Naive thymus-derived CD4-positive, alpha-beta T cell (primary cell): ENCODE data around the gene ZMYM4. TPM values are rescaled to one million over a fixed set of nuclear protein-coding genes. Genes with fewer than 3 reads are reported as not detected.

Experiments
- ATAC-seq: fragments of 150-1000 bp; cut with Tn5 transposase; 2 replicates; pipeline ENCODE4 v1.10.0; 2021; ENCODE audit warnings: mild to moderate bottlenecking, moderate library complexity
- CTCF ChIA-PET: fragments of 350-600 bp; sonication (Branson Sonifier 250); formaldehyde crosslinking; loops from one replicate; lab custom pipeline; 2021; ENCODE audit warnings: antibody characterized with exemption; lab: Charles Lee
- POLR2A ChIA-PET: fragments of 350-600 bp; sonication (Branson Sonifier 250); formaldehyde crosslinking; loops from one replicate; lab custom pipeline; 2021; ENCODE audit warnings: antibody characterized with exemption, inconsistent platforms; lab: Charles Lee
- DNase-seq, 9 donors: peaks; one replicate each; pipeline versions ENCODE4 v3.0.0 to v3.0.0-alpha.2; 2020 to 2022; ENCODE audit warnings: mixed read lengths in 1 of 9
- H3K27ac ChIP-seq: one replicate; pipeline ENCODE4 v1.7.0; 2013; ENCODE audit warnings: mild to moderate bottlenecking, low read depth, low read length, moderate library complexity
- H3K27me3 ChIP-seq, 2 donors: one replicate each; pipeline ENCODE4 v1.7.0; 2013; ENCODE audit warnings: low read length in 2 of 2, mild to moderate bottlenecking in 2 of 2, moderate library complexity in 2 of 2; ENCODE audit not compliant: control insufficient read depth in 2 of 2, insufficient read depth in 2 of 2
- H3K36me3 ChIP-seq, 3 experiments: 1 replicate in 2 of 3; 2 replicates in 1 of 3; pipeline ENCODE4 v1.7.0; 2013; ENCODE audit warnings: low read length in 3 of 3, mild to moderate bottlenecking in 3 of 3, moderate library complexity in 1 of 3; ENCODE audit not compliant: insufficient read depth in 3 of 3, control insufficient read depth in 2 of 3
- H3K4me1 ChIP-seq, 2 donors: one replicate each; pipeline ENCODE4 v1.7.0; 2013; ENCODE audit warnings: low read length in 2 of 2, mild to moderate bottlenecking in 2 of 2, moderate library complexity in 1 of 2; ENCODE audit not compliant: control insufficient read depth in 2 of 2, insufficient read depth in 2 of 2
- H3K4me3 ChIP-seq: 2 replicates; pipeline ENCODE4 v1.7.0; 2013; ENCODE audit warnings: mild to moderate bottlenecking, low read length
- H3K9me3 ChIP-seq, 3 experiments: 1 replicate in 2 of 3; 2 replicates in 1 of 3; pipeline ENCODE4 v1.7.0; 2013; ENCODE audit warnings: low read length in 3 of 3; ENCODE audit not compliant: control insufficient read depth in 2 of 3
- H3K27ac Mint-ChIP-seq, 9 donors: one replicate each; pipeline ENCODE4 v1.8.0; 2020 to 2022; ENCODE audit warnings: mixed read lengths in 9 of 9, mild to moderate bottlenecking in 8 of 9, moderate library complexity in 5 of 9, inconsistent platforms in 2 of 9
- H3K27me3 Mint-ChIP-seq, 5 donors: one replicate each; pipeline ENCODE4 v1.8.0; 2021 to 2022; ENCODE audit warnings: mixed read lengths in 5 of 5, mild to moderate bottlenecking in 1 of 5
- H3K36me3 Mint-ChIP-seq, 5 donors: one replicate each; pipeline ENCODE4 v1.8.0; 2020 to 2022; ENCODE audit warnings: mixed read lengths in 5 of 5, mild to moderate bottlenecking in 3 of 5, inconsistent platforms in 1 of 5
- H3K4me1 Mint-ChIP-seq, 7 donors: one replicate each; pipeline ENCODE4 v1.8.0; 2020 to 2022; ENCODE audit warnings: mixed read lengths in 7 of 7, mild to moderate bottlenecking in 3 of 7, inconsistent platforms in 1 of 7
- H3K4me3 Mint-ChIP-seq, 10 donors: one replicate each; pipeline ENCODE4 v1.8.0; 2020 to 2022; ENCODE audit warnings: mild to moderate bottlenecking in 10 of 10, mixed read lengths in 10 of 10, moderate library complexity in 6 of 10, inconsistent platforms in 2 of 10
- H3K9me3 Mint-ChIP-seq, 11 donors: one replicate each; pipeline ENCODE4 v1.8.0; 2020 to 2022; ENCODE audit warnings: mixed read lengths in 11 of 11, mild to moderate bottlenecking in 4 of 11, inconsistent platforms in 1 of 11, moderate library complexity in 1 of 11
- intact Hi-C, 2 donors: fragments of 100-400 bp; cut with micrococcal nuclease; formaldehyde crosslinking; loops; one replicate each; pipeline ENCODE4 v1.15.1; 2023
- polyA plus RNA-seq, 2 donors: library from polyadenylated mRNA; unstranded; fragments of 300-500 nt; fragmentation: Illumina TruSeq; gene quantifications; one replicate each; pipeline ENCODE4 v1.2.3, GENCODE V29; 2021
- total RNA-seq, 6 experiments: library from RNA in 5 of 6; stranded (reverse) in 5 of 6; gene quantifications; 1 replicate in 5 of 6; 2 replicates in 1 of 6; pipeline ENCODE4 v1.2.3 and lab custom pipeline; 2021 to 2026

Gene ZMYM4
- total and polyA plus RNA-seq, 7 experiments from 2014 or later = 28.2 to 52.9 (median 40.3) TPM

GRCh38 chr1:35301674-35302392 is 33.3 kb downstream of the ZMYM4 start:
- peaks cover 6 to 37% (median 23%) of the 10 kb centered on the region in 7 donors for H3K4me1 Mint-ChIP-seq
- no peaks in the 10 kb centered on the region for H3K9me3 Mint-ChIP-seq
- no peaks in the 10 kb centered on the region for H3K27me3 Mint-ChIP-seq
- Histone ChIP-seq H3K9me3 (no peaks in the 10 kb centered on the region), H3K4me1 (no peaks in the 10 kb centered on the region), H3K27me3 (no peaks in the 10 kb centered on the region), H3K36me3 (peaks cover 0 to 5% (median 0%) of the 10 kb centered on the region in 3 experiments), H3K27ac (no peak overlapping the region), H3K4me3 (no peak overlapping the region)
- CTCF ChIA-PET = interaction anchor here (0.6 to 1.2 kb wide), 2 partner anchors 100 to 515 kb away, joined by 3 to 8 read pairs; no protein-coding TSS in a partner anchor
- DNase-seq (no peak), ATAC-seq (no peak)
- H3K4me3 Mint-ChIP-seq = no peak overlapping the region
- peak overlapping the region in 2 of 9 donors; percentile 13 to 41 for H3K27ac Mint-ChIP-seq
- H3K36me3 Mint-ChIP-seq = peaks cover 0 to 41% (median 10%) of the 10 kb centered on the region in 5 donors
- intact Hi-C loops = no loop called here
- POLR2A ChIA-PET = interaction anchor here (0.6 to 0.8 kb wide), 3 partner anchors 44 to 405 kb away, joined by 3 to 12 read pairs (median 4); no protein-coding TSS in a partner anchor

GRCh38 chr1:35305383-35305782 is 36.9 kb downstream of the ZMYM4 start:
- Histone ChIP-seq H3K36me3 (peaks cover 0 to 10% (median 0%) of the 10 kb centered on the region in 3 experiments), H3K9me3 (no peaks in the 10 kb centered on the region), H3K27me3 (no peaks in the 10 kb centered on the region), H3K27ac (no peak overlapping the region), H3K4me1 (no peaks in the 10 kb centered on the region), H3K4me3 (no peak overlapping the region)
- no peak for DNase-seq
- Mint-ChIP-seq H3K9me3 (no peaks in the 10 kb centered on the region), H3K27ac (peak overlapping the region in 1 of 9 donors; percentile 32), H3K4me1 (peaks cover 3 to 25% (median 11%) of the 10 kb centered on the region in 7 donors), H3K4me3 (no peak overlapping the region), H3K27me3 (no peaks in the 10 kb centered on the region), H3K36me3 (peaks cover 0 to 46% (median 5%) of the 10 kb centered on the region in 5 donors)
- CTCF ChIA-PET = no interaction called here
- intact Hi-C loops = no loop called here
- POLR2A ChIA-PET = no interaction called here
- ATAC-seq = no peak

- Histone ChIP-seq H3K27me3 (no peaks in the 10 kb centered on the region), H3K9me3 (no peaks in the 10 kb centered on the region), H3K36me3 (peaks cover 0 to 9% (median 0%) of the 10 kb centered on the region in 3 experiments), H3K27ac (no peak overlapping the region), H3K4me1 (no peaks in the 10 kb centered on the region), H3K4me3 (no peak overlapping the region)
- ChIA-PET POLR2A (no interaction called here), CTCF (no interaction called here)
- intact Hi-C loops = no loop called here
- no peak for ATAC-seq
- Mint-ChIP-seq H3K4me3 (no peak overlapping the region), H3K4me1 (peaks cover 0 to 19% (median 11%) of the 10 kb centered on the region in 7 donors), H3K27me3 (no peaks in the 10 kb centered on the region), H3K36me3 (peaks cover 3 to 34% (median 9%) of the 10 kb centered on the region in 5 donors), H3K9me3 (no peaks in the 10 kb centered on the region), H3K27ac (no peak overlapping the region)
- DNase-seq = no peak
These were observed 47.1 kb downstream of the ZMYM4 start for GRCh38 chr1:35315649-35316048.

GRCh38 chr1:35316264-35316663 is 47.8 kb downstream of the ZMYM4 start:
- Histone ChIP-seq H3K4me1 (no peaks in the 10 kb centered on the region), H3K9me3 (no peaks in the 10 kb centered on the region), H3K27ac (no peak overlapping the region), H3K27me3 (no peaks in the 10 kb centered on the region), H3K4me3 (no peak overlapping the region), H3K36me3 (peaks cover 0 to 5% (median 0%) of the 10 kb centered on the region in 3 experiments)
- no peak for DNase-seq
- no peak overlapping the region for H3K4me3 Mint-ChIP-seq
- H3K4me1 Mint-ChIP-seq = peaks cover 0 to 21% (median 11%) of the 10 kb centered on the region in 7 donors
- intact Hi-C loops = no loop called here
- no peaks in the 10 kb centered on the region for H3K27me3 Mint-ChIP-seq
- CTCF ChIA-PET = no interaction called here
- peaks cover 3 to 28% (median 9%) of the 10 kb centered on the region in 5 donors for H3K36me3 Mint-ChIP-seq
- no peak for ATAC-seq
- POLR2A ChIA-PET = no interaction called here
- peak overlapping the region in 1 of 9 donors; percentile 37 for H3K27ac Mint-ChIP-seq
- no peaks in the 10 kb centered on the region for H3K9me3 Mint-ChIP-seq

GRCh38 chr1:35319988-35320713 is 51.6 kb downstream of the ZMYM4 start:
- H3K9me3 ChIP-seq = no peaks in the 10 kb centered on the region
- intact Hi-C loops = no loop called here
- POLR2A ChIA-PET = interaction anchor here (0.6 kb wide), 1 partner anchor 10 kb away, joined by 3 read pairs; no protein-coding TSS in a partner anchor
- peaks cover 3 to 41% (median 10%) of the 10 kb centered on the region in 5 donors for H3K36me3 Mint-ChIP-seq
- H3K4me1 Mint-ChIP-seq = peaks cover 4 to 41% (median 26%) of the 10 kb centered on the region in 7 donors
- H3K27ac Mint-ChIP-seq = no peak overlapping the region
- H3K4me3 Mint-ChIP-seq = no peak overlapping the region
- H3K9me3 Mint-ChIP-seq = peaks cover 0 to 2% (median 0%) of the 10 kb centered on the region in 11 donors
- no peaks in the 10 kb centered on the region for H3K27me3 ChIP-seq
- H3K36me3 ChIP-seq = peaks cover 0 to 5% (median 0%) of the 10 kb centered on the region in 3 experiments
- H3K4me1 ChIP-seq = no peaks in the 10 kb centered on the region
- CTCF ChIA-PET = interaction anchor here (0.6 kb wide), 1 partner anchor 13 kb away, joined by 5 read pairs; no protein-coding TSS in a partner anchor
- no peak overlapping the region for H3K27ac ChIP-seq
- H3K27me3 Mint-ChIP-seq = no peaks in the 10 kb centered on the region
- no peak for DNase-seq
- no peak for ATAC-seq
- no peak overlapping the region for H3K4me3 ChIP-seq

- Histone ChIP-seq H3K4me1 (no peaks in the 10 kb centered on the region), H3K27ac (no peak overlapping the region), H3K36me3 (peaks cover 0 to 5% (median 0%) of the 10 kb centered on the region in 3 experiments), H3K27me3 (no peaks in the 10 kb centered on the region), H3K4me3 (no peak overlapping the region), H3K9me3 (no peaks in the 10 kb centered on the region)
- peaks cover 0 to 2% (median 0%) of the 10 kb centered on the region in 11 donors for H3K9me3 Mint-ChIP-seq
- CTCF ChIA-PET = interaction anchor here (0.6 to 1.0 kb wide), 2 partner anchors 12 to 462 kb away, joined by 3 to 5 read pairs; no protein-coding TSS in a partner anchor
- peaks cover 4 to 42% (median 27%) of the 10 kb centered on the region in 7 donors for H3K4me1 Mint-ChIP-seq
- H3K27me3 Mint-ChIP-seq = no peaks in the 10 kb centered on the region
- POLR2A ChIA-PET = interaction anchor here (0.5 kb wide), 1 partner anchor 34 kb away, joined by 4 read pairs; no protein-coding TSS in a partner anchor
- H3K27ac Mint-ChIP-seq = peak overlapping the region in 1 of 9 donors; percentile 77
- H3K36me3 Mint-ChIP-seq = peaks cover 3 to 42% (median 10%) of the 10 kb centered on the region in 5 donors
- ATAC-seq = no peak
- H3K4me3 Mint-ChIP-seq = no peak overlapping the region
- DNase-seq = no peak
- intact Hi-C loops = no loop called here
These were observed 52.4 kb downstream of the ZMYM4 start for GRCh38 chr1:35320937-35321336.
